ENCODE results near the gene DNAJC5G. TPM values are rescaled to one million over a fixed set of nuclear protein-coding genes. Genes with fewer than 3 reads are reported as not detected.

The DNAJC5G gene
- total and polyA plus RNA-seq, 8 donors = 0.06 to 0.34 TPM; not detected in 6

DNA sequence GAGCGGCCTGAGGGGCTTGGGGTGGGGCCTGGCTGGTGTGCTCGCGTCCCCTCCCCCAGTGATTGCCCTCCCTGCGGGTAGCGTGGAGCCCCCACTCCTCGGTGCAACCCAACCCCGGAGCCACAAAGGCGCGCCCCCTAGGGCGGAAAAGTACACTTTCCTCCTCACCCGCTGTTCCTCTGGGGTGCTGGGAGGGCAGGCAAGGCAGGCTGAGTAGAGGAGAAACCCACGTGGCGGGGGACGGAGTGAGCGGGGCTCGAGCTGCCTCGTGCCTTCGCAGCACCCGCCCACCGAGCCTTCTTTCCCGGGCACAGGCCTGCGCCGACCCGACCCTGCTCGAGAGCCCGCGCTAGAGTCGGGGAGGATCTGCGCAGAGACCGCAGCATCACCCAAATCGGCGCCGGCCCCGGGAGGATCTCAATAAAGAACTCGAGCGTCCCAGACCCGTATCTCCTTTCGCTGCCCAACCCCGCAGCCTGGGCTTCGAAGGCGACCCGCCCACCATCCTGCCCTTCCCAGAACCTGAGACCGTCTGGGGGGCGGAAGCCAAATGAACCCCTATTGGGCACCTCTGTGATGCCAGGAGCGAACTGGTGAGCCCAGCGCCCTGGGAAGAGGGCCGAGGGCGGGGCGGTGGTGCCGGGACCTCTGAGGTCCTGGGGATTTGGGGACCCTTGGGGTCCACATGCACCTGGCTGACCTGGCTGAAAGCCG, 31.5 kb downstream of the DNAJC5G start:
- TF ChIP-seq CTCF (IDR thresholded peaks at IDR 0.05) = no peak
- ATAC-seq = peak in 3 of 4 donors; percentile 2 to 9 (median 8)
- no peaks in the 10 kb centered on the region for H3K36me3 ChIP-seq
- H3K27me3 ChIP-seq = peaks cover 0 to 12% (median 3%) of the 10 kb centered on the region in 4 donors
- H3K4me3 ChIP-seq = no peak overlapping the region
- peaks cover 0 to 11% (median 8%) of the 10 kb centered on the region in 3 donors for H3K4me1 ChIP-seq
- DNase-seq = peak in 2 of 6 donors; percentile 61 to 80
- intact Hi-C loops (cut with DNase I) = no loop called here
- no peak for FAIRE-seq
- H3K27ac ChIP-seq = no peak overlapping the region
- no peaks in the 10 kb centered on the region for H3K9me3 ChIP-seq
- 6 to 7% methylated on average over 42 to 51 of the region's 51 CpGs for WGBS, 2 donors

DNA sequence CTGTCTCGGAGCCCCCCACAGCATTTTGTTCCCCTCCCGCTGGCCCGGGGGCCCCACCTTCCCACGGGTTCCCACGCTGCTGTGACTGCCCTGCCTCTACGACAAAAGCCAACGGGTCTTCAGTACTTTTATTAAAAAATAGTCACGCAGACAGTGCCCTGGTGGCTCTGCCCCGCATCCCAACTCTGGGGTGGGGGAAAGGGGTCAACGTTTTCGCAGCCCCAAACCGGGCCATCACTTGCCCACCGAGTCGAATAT, 32.0 kb downstream of the DNAJC5G start:
- 8 to 9% methylated on average over 11 to 14 of the region's 14 CpGs for WGBS, 2 donors
- ATAC-seq = no peak
- intact Hi-C loops (cut with DNase I) = no loop called here

GRCh38 chr2:27307545-27308358, 32.5 kb downstream of the DNAJC5G start:
- Histone ChIP-seq H3K27ac (no peak overlapping the region), H3K4me3 (no peak overlapping the region), H3K36me3 (no peaks in the 10 kb centered on the region), H3K27me3 (peaks cover 0 to 12% (median 3%) of the 10 kb centered on the region in 4 donors), H3K9me3 (no peaks in the 10 kb centered on the region), H3K4me1 (peaks cover 0 to 11% (median 8%) of the 10 kb centered on the region in 3 donors)
- FAIRE-seq (no peak), ATAC-seq (peak in 1 of 4 donors; percentile 19), DNase-seq (peak in 2 of 6 donors; percentile 58 to 67)
- no peak for TF ChIP-seq CTCF (IDR thresholded peaks at IDR 0.05)
- 6 to 9% methylated on average over 58 to 75 of the region's 75 CpGs for WGBS, 2 donors
- intact Hi-C loops (cut with DNase I) = no loop called here

More for the DNA sequence above, 32.0 kb downstream of the DNAJC5G start:
- no peak for DNase-seq
- no peak for TF ChIP-seq CTCF (IDR thresholded peaks at IDR 0.05)
- FAIRE-seq = no peak
- Histone ChIP-seq H3K9me3 (no peaks in the 10 kb centered on the region), H3K36me3 (no peaks in the 10 kb centered on the region), H3K4me3 (no peak overlapping the region), H3K27me3 (peaks cover 0 to 12% (median 3%) of the 10 kb centered on the region in 4 donors), H3K27ac (no peak overlapping the region), H3K4me1 (peaks cover 0 to 11% (median 8%) of the 10 kb centered on the region in 3 donors)

DNA sequence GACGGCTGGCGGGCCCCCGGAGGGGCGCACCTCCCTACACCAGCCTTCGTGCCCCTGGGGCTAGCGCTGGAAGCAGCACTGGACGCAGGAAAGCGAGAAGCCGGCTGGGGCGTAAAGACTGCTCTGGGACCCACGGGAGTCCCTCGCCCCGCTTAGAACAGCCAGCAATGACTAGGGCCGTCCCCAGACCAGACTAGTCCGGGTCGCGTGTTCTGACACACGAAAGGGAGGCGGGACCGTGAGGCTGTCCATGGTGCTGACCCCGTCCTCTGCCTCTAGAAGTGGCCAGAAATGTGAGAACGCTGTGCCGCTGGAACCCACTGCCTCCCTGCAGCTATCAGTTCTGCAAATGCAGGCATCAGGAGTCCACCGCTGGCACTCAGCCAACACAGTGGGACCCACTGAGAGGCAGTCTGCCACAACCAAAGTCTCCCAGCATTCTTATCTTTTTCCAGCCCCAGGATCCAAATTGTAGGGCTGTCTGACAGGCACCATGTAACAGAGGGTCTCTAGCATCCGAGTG, 33.2 kb downstream of the DNAJC5G start, which contains the start of gene UCN:
TSS of gene UCN (minus strand) at position 87 of the 523 bp plus-strand sequence. CDS start 550 bp downstream, outside the sequence.
- Histone ChIP-seq H3K4me1 (peaks cover 0 to 11% (median 8%) of the 10 kb centered on the region in 3 donors), H3K27me3 (peaks cover 0 to 12% (median 3%) of the 10 kb centered on the region in 4 donors), H3K36me3 (no peaks in the 10 kb centered on the region), H3K27ac (no peak within 1 kb of the TSS), H3K4me3 (no peak within 1 kb of the TSS), H3K9me3 (no peaks in the 10 kb centered on the region)
- FAIRE-seq (no peak), DNase-seq (peak; percentile 28 to 81 (median 54)), ATAC-seq (peak in 3 of 4 donors; percentile 29 to 74 (median 37))
- no peak for TF ChIP-seq CTCF (IDR thresholded peaks at IDR 0.05)
- intact Hi-C loops (cut with DNase I) = no loop called here
- WGBS, 2 donors = 33 to 37% methylated on average over 25 of the region's 25 CpGs

All from pancreas (tissue), 10 donors.